Activated CD8-positive, alpha-beta memory T cell treated with anti-CD3 and anti-CD28 coated beads, Interleukin-2, amount 50 U/mL, for 1 hour (primary cell): ENCODE results near the gene HRH2.
"Not testable (repeated sequence)": the region's sequence is repeated elsewhere in the genome, so short reads cannot be mapped to it uniquely, and the experiment has no call there.

Experiments used
- DNase-seq: peaks from one replicate; pipeline ENCODE4 v3.0.0-alpha.2; 2020; ENCODE audit errors: extremely low read depth

HRH2 gene

GRCh38 chr5:175741556-175741955, 83.7 kb downstream of the HRH2 start:
- DNase-seq: no peak

GRCh38 chr5:175742290-175742994, 84.6 kb downstream of the HRH2 start:
- no peak for DNase-seq

GRCh38 chr5:175743676-175744210, 85.9 kb downstream of the HRH2 start:
- no peak for DNase-seq

- no peak for DNase-seq
Observed at GRCh38 chr5:175745210-175745609, 87.3 kb downstream of the HRH2 start.

GRCh38 chr5:175746851-175747250, 89.0 kb downstream of the HRH2 start:
- no peak for DNase-seq

GRCh38 chr5:175747539-175748060, 89.7 kb downstream of the HRH2 start:
- no peak for DNase-seq

GRCh38 chr5:175748650-175749049, 90.8 kb downstream of the HRH2 start:
- no peak for DNase-seq

GRCh38 chr5:175749591-175749990, 91.7 kb downstream of the HRH2 start:
- DNase-seq: no peak

GRCh38 chr5:175750511-175750931, 92.7 kb downstream of the HRH2 start:
- DNase-seq: no peak

- no peak for DNase-seq
Observed at GRCh38 chr5:175751369-175751768, 93.5 kb downstream of the HRH2 start.

- DNase-seq: no peak
Observed at GRCh38 chr5:175752826-175753535, 95.1 kb downstream of the HRH2 start.

GRCh38 chr5:175753536-175754402, 95.9 kb downstream of the HRH2 start:
- DNase-seq: no peak

- DNase-seq: not testable (repeated sequence)
Observed at GRCh38 chr5:175759991-175760390, 102.1 kb downstream of the HRH2 start.
